Measurements from ENCODE around the gene TNNC1. TPM values are rescaled to one million over a fixed set of nuclear protein-coding genes. Genes with fewer than 3 reads are reported as not detected.

Gene TNNC1
- total and polyA plus RNA-seq, 2 donors (not counting 1 experiment from before 2014, with no cell fraction given): 1.1 to 5.4 TPM

DNA sequence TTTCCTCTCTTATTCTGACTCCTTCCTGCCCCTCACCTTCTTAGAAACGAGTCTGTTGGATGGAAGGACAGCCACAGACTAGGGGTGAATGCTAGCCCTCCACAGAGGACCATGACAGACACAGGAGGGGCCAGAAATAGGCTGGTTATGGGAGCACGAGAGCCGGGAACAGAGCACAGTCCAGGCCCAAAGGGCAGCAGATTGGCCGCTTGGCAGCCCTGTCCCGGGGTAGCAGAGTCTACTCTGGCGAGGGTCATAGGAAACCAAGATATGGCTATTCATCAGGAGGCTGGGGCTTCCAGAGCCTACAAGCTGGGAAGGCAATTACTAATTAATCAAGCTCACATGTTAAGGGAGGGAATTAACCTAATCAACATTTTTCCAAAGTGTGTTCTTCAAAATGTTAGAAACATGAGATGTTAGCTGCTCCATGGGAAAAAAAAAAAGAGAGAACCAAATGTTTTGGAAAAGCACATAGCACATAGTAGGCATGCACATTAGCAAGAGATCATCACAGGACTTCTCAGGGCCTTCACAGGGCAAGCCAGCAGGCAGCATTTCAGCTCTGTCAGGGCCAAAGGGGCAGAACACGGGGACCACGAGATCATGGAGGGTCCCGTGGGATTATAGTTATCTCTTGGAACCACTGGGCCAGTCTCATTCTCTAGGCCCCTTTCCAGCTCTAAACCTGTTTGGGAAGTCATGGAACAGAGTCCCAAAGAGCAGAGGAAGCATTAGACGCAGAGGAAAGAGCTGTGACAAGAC is 22.2 kb downstream of the TNNC1 start:
- no peak overlapping the region for H3K4me3 Mint-ChIP-seq
- ChIA-PET CTCF (interaction anchor here (2.2 kb wide), 1 partner anchor 15 kb away, joined by 29 read pairs; the partner anchor contains the start of gene SEMA3G), POLR2A (interaction anchor here (0.6 kb wide), 1 partner anchor 19 kb away, joined by 6 read pairs; no protein-coding TSS in a partner anchor)
- H3K9me3 Mint-ChIP-seq (ENCODE audit: insufficient read depth): no peaks in the 10 kb centered on the region
- H3K36me3 ChIP-seq (replicated peaks in 1 of 2; ENCODE audit: control extremely low read depth in 1 of 2, control insufficient read depth in 1 of 2, extremely low read depth in 1 of 2, insufficient read depth in 2 of 2, low read length in 1 of 2): no peaks in the 10 kb centered on the region
- no peak for ATAC-seq (ENCODE audit: low read depth)
- no peaks in the 10 kb centered on the region for H3K27me3 Mint-ChIP-seq
- H3K27ac ChIP-seq (ENCODE audit: low read length in 2 of 2): no peak overlapping the region
- H3K9ac ChIP-seq (ENCODE audit: low read length): no peak overlapping the region
- peaks cover 0 to 4% (median 0%) of the 10 kb centered on the region in 3 donors for H3K9me3 ChIP-seq (ENCODE audit: control extremely low read depth in 1 of 3, control insufficient read depth in 2 of 3, insufficient read depth in 1 of 3, low read length in 2 of 3)
- H3K4me1 ChIP-seq (ENCODE audit: control insufficient read depth in 2 of 2, insufficient read depth in 2 of 2, low read length in 2 of 2): no peaks in the 10 kb centered on the region
- H3K4me3 ChIP-seq (ENCODE audit: control extremely low read depth in 1 of 5, extremely low read depth in 1 of 5, insufficient read depth in 1 of 5, low read depth in 2 of 5, low read length in 4 of 5): no peak overlapping the region
- 88% methylated on average over 8 of the region's 10 CpGs for WGBS (ENCODE audit: insufficient coverage)
- H3K79me2 ChIP-seq (ENCODE audit: control insufficient read depth, insufficient read depth, low read length): no peaks in the 10 kb centered on the region
- no peak overlapping the region for H3K27ac Mint-ChIP-seq
- peaks cover 0 to 7% (median 0%) of the 10 kb centered on the region in 4 experiments for H3K27me3 ChIP-seq (replicated peaks in 1 of 4; ENCODE audit: control extremely low read depth in 1 of 4, control insufficient read depth in 3 of 4, insufficient read depth in 4 of 4, low read length in 3 of 4)
- H3K4me1 Mint-ChIP-seq: no peaks in the 10 kb centered on the region
- intact Hi-C loops (cut with micrococcal nuclease): no loop called here
- no peak overlapping the region for H2AFZ ChIP-seq (ENCODE audit: insufficient read depth, low read depth, low read length, poor library complexity, severe bottlenecking)
- H4K20me1 ChIP-seq (ENCODE audit: control insufficient read depth, insufficient read depth, low read length, poor library complexity, severe bottlenecking): no peaks in the 10 kb centered on the region
- no peak overlapping the region for H3K4me2 ChIP-seq (replicated peaks; ENCODE audit: low read depth, low read length, poor library complexity, severe bottlenecking)
- DNase-seq: no peak
- TF ChIP-seq, protein P1, sequence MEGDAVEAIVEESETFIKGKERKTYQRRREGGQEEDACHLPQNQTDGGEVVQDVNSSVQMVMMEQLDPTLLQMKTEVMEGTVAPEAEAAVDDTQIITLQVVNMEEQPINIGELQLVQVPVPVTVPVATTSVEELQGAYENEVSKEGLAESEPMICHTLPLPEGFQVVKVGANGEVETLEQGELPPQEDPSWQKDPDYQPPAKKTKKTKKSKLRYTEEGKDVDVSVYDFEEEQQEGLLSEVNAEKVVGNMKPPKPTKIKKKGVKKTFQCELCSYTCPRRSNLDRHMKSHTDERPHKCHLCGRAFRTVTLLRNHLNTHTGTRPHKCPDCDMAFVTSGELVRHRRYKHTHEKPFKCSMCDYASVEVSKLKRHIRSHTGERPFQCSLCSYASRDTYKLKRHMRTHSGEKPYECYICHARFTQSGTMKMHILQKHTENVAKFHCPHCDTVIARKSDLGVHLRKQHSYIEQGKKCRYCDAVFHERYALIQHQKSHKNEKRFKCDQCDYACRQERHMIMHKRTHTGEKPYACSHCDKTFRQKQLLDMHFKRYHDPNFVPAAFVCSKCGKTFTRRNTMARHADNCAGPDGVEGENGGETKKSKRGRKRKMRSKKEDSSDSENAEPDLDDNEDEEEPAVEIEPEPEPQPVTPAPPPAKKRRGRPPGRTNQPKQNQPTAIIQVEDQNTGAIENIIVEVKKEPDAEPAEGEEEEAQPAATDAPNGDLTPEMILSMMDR (IDR thresholded peaks at IDR 0.05): no peak
- no peak for TF ChIP-seq EZH2 (IDR thresholded peaks at IDR 0.05; ENCODE audit: borderline replicate concordance, insufficient read depth, low read depth, low read length, poor library complexity, severe bottlenecking)

DNA sequence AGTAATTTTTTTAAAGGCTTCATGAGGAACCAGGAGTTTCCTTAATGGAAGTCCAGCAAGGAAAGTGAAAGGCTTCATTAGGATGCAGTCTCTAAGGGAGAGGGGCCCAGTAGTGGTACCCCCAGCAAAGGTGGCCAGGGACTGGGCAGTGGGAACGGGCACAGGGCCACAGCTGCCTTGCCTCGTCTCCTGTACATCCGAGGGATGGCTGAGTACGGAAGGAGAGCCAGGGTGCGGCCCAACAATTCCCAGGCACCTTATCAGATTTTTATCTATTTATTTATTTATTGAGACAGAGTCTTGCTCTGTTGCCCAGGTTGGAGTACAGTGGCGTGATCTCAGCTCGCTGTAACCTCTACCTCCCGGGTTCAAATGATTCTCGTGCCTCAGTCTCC is 23.4 kb downstream of the TNNC1 start:
- ChIA-PET POLR2A (no interaction called here), CTCF (interaction anchor here (2.2 kb wide), 1 partner anchor 16 kb away, joined by 29 read pairs; the partner anchor contains the start of gene SEMA3G)
- H2AFZ ChIP-seq (ENCODE audit: insufficient read depth, low read depth, low read length, poor library complexity, severe bottlenecking): no peak overlapping the region
- H3K9me3 Mint-ChIP-seq (ENCODE audit: insufficient read depth): no peaks in the 10 kb centered on the region
- ATAC-seq (ENCODE audit: low read depth): no peak
- H3K4me2 ChIP-seq (replicated peaks; ENCODE audit: low read depth, low read length, poor library complexity, severe bottlenecking): no peak overlapping the region
- no peaks in the 10 kb centered on the region for H4K20me1 ChIP-seq (ENCODE audit: control insufficient read depth, insufficient read depth, low read length, poor library complexity, severe bottlenecking)
- H3K9ac ChIP-seq (ENCODE audit: low read length): no peak overlapping the region
- H3K27me3 Mint-ChIP-seq: no peaks in the 10 kb centered on the region
- no peaks in the 10 kb centered on the region for H3K36me3 ChIP-seq (replicated peaks in 1 of 2; ENCODE audit: control extremely low read depth in 1 of 2, control insufficient read depth in 1 of 2, extremely low read depth in 1 of 2, insufficient read depth in 2 of 2, low read length in 1 of 2)
- no peak overlapping the region for H3K27ac Mint-ChIP-seq
- no peaks in the 10 kb centered on the region for H3K4me1 ChIP-seq (ENCODE audit: control insufficient read depth in 2 of 2, insufficient read depth in 2 of 2, low read length in 2 of 2)
- TF ChIP-seq EZH2 (IDR thresholded peaks at IDR 0.05; ENCODE audit: borderline replicate concordance, insufficient read depth, low read depth, low read length, poor library complexity, severe bottlenecking): no peak
- TF ChIP-seq, protein P1 (IDR thresholded peaks at IDR 0.05): no peak
- H3K4me3 Mint-ChIP-seq: no peak overlapping the region
- WGBS (ENCODE audit: insufficient coverage): 88% methylated on average over 1 of the region's 9 CpGs
- H3K9me3 ChIP-seq (ENCODE audit: control extremely low read depth in 1 of 3, control insufficient read depth in 2 of 3, insufficient read depth in 1 of 3, low read length in 2 of 3): peaks cover 0 to 4% (median 0%) of the 10 kb centered on the region in 3 donors
- no peak for DNase-seq
- H3K4me1 Mint-ChIP-seq: no peaks in the 10 kb centered on the region
- no peak overlapping the region for H3K4me3 ChIP-seq (ENCODE audit: control extremely low read depth in 1 of 5, extremely low read depth in 1 of 5, insufficient read depth in 1 of 5, low read depth in 2 of 5, low read length in 4 of 5)
- intact Hi-C loops (cut with micrococcal nuclease): no loop called here
- no peak overlapping the region for H3K27ac ChIP-seq (ENCODE audit: low read length in 2 of 2)
- peaks cover 0 to 7% (median 0%) of the 10 kb centered on the region in 4 experiments for H3K27me3 ChIP-seq (replicated peaks in 1 of 4; ENCODE audit: control extremely low read depth in 1 of 4, control insufficient read depth in 3 of 4, insufficient read depth in 4 of 4, low read length in 3 of 4)
- H3K79me2 ChIP-seq (ENCODE audit: control insufficient read depth, insufficient read depth, low read length): no peaks in the 10 kb centered on the region
